Body of pancreas (tissue), 4 donors: ENCODE data around the gene ASCL5. TPM values are rescaled to one million over a fixed set of nuclear protein-coding genes. Genes with fewer than 3 reads are reported as not detected.

Experiments used
- ATAC-seq: fragments of 150-250 bp; one replicate; pipeline ENCODE4 v1.9.1; 2016
- DNase-seq, 4 donors: peaks; one replicate each; pipeline ENCODE4 v3.0.0-alpha.2; 2019
- H3K27ac ChIP-seq, 4 donors: fragments of 200-600 bp; sonication (generic); 1 replicate in 3 of 4; 2 replicates in 1 of 4; pipeline versions ENCODE4 v1.5.1 to v1.6.1; 2016 to 2019; ENCODE audit warnings: mild to moderate bottlenecking in 1 of 4, mixed read lengths in 1 of 4, moderate library complexity in 1 of 4
- H3K27me3 ChIP-seq, 2 donors: fragments of 200-600 bp; sonication (generic); one replicate each; pipeline ENCODE4 v1.6.0; 2016; ENCODE audit warnings: mild to moderate bottlenecking in 1 of 2
- H3K36me3 ChIP-seq, 2 donors: fragments of 200-600 bp; sonication (generic); replicated peaks in 1 of 2; 2 replicates each; pipeline ENCODE4 v1.5.1; 2016; ENCODE audit warnings: low read depth in 2 of 2; ENCODE audit not compliant: insufficient read depth in 1 of 2
- H3K4me1 ChIP-seq: fragments of 200-600 bp; sonication (generic); one replicate; pipeline ENCODE4 v1.6.0; 2016
- H3K4me3 ChIP-seq, 2 donors: fragments of 200-600 bp; sonication (generic); 1 replicate in 1 of 2; 2 replicates in 1 of 2; pipeline ENCODE4 v1.5.1; 2016 to 2019
- H3K9me3 ChIP-seq, 3 donors: fragments of 200-600 bp; sonication (generic); 1 replicate in 2 of 3; 2 replicates in 1 of 3; pipeline ENCODE4 v1.5.1; 2016
- POLR2A ChIP-seq, 3 donors: fragments of 450-650 bp; IDR thresholded peaks; one replicate each; pipeline ENCODE4 v1.6.1; 2016; ENCODE audit warnings: antibody characterized with exemption in 3 of 3, mild to moderate bottlenecking in 2 of 3
- WGBS, 2 donors: methylation state at CpG; one replicate each; pipeline ENCODE4 v1.1.5; 2017; 5-methylcytosine and 5-hydroxymethylcytosine counted together
- intact Hi-C: fragments of 100-400 bp; cut with DNase I; formaldehyde crosslinking; loops from one replicate; pipeline ENCODE4 v1.15.1; 2023
- total RNA-seq, 2 donors: library from RNA; depleted of rRNA; stranded (reverse); fragments of >200 nt; gene quantifications; one replicate each; pipeline ENCODE4 v1.1.0, GENCODE V29; 2016
- TF ChIP-seq, protein P1 (sequence below), 7 experiments: fragments of 450-650 bp in 4 of 7; fragments of 200-600 bp in 3 of 7; sonication (generic) in 3 of 7; IDR thresholded peaks; one replicate each; pipeline ENCODE4 v1.5.1; 2016 to 2019; ENCODE audit warnings: antibody characterized with exemption in 7 of 7

Gene ASCL5
- total RNA-seq, 2 donors from 2014 or later = 1.0 to 4.6 TPM

DNA sequence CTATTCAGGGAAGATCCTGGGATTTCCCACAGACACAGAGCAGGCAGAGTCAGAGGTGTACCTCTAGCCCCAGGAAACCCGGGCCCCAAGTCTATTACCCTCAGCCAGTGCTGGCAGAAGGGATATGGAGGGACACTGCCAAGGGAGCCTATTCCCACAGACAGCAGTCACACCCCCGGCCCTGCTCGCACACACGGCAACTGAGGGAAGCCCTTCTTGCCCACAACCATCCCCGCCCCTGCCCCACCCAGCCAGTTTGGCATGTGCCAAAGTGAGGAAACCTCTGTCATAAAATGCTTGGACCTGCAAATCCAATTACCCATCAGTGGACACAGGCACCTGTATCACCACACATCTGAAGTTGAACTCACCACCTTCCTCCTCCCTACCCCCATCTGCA lies 21.3 kb downstream of the ASCL5 start:
- no peaks in the 10 kb centered on the region for H3K4me1 ChIP-seq
- ATAC-seq = no peak
- H3K4me3 ChIP-seq = no peak overlapping the region
- H3K9me3 ChIP-seq = no peaks in the 10 kb centered on the region
- DNase-seq = no peak
- intact Hi-C loops = no loop called here
- WGBS, 2 donors = 68 to 72% methylated on average over 5 of the region's 5 CpGs
- TF ChIP-seq, protein P1, sequence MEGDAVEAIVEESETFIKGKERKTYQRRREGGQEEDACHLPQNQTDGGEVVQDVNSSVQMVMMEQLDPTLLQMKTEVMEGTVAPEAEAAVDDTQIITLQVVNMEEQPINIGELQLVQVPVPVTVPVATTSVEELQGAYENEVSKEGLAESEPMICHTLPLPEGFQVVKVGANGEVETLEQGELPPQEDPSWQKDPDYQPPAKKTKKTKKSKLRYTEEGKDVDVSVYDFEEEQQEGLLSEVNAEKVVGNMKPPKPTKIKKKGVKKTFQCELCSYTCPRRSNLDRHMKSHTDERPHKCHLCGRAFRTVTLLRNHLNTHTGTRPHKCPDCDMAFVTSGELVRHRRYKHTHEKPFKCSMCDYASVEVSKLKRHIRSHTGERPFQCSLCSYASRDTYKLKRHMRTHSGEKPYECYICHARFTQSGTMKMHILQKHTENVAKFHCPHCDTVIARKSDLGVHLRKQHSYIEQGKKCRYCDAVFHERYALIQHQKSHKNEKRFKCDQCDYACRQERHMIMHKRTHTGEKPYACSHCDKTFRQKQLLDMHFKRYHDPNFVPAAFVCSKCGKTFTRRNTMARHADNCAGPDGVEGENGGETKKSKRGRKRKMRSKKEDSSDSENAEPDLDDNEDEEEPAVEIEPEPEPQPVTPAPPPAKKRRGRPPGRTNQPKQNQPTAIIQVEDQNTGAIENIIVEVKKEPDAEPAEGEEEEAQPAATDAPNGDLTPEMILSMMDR (IDR thresholded peaks at IDR 0.05) = no peak
- no peak for TF ChIP-seq POLR2A (IDR thresholded peaks at IDR 0.05)
- no peaks in the 10 kb centered on the region for H3K27me3 ChIP-seq
- no peak overlapping the region for H3K27ac ChIP-seq
- H3K36me3 ChIP-seq = no peaks in the 10 kb centered on the region

DNA sequence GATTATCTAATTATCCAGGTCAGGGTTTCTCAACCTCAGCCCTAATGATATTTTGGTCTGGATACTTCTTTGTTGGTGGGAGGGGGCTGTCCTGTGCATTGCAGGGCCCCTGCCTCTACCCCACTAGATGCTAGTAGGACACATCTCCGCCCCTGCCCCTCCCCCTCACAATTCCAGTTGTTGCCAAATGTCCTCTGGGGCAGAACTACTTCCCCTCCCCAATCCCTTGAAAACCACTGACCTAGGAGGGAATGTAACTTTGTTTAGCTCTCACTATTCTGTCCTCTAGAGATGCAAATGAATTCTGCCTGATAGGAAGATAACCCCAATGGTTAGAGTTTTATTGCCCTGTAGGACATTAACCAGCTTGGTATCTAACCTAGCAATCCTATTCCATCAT lies 22.8 kb downstream of the ASCL5 start:
- Histone ChIP-seq H3K36me3 (no peaks in the 10 kb centered on the region), H3K4me3 (no peak overlapping the region), H3K27me3 (no peaks in the 10 kb centered on the region), H3K27ac (no peak overlapping the region), H3K4me1 (no peaks in the 10 kb centered on the region), H3K9me3 (no peaks in the 10 kb centered on the region)
- no peak for TF ChIP-seq POLR2A (IDR thresholded peaks at IDR 0.05)
- TF ChIP-seq, protein P1 (IDR thresholded peaks at IDR 0.05) = no peak
- intact Hi-C loops = no loop called here
- DNase-seq (no peak), ATAC-seq (no peak)
- 54 to 86% methylated on average over 1 of the region's 1 CpG for WGBS, 2 donors

DNA sequence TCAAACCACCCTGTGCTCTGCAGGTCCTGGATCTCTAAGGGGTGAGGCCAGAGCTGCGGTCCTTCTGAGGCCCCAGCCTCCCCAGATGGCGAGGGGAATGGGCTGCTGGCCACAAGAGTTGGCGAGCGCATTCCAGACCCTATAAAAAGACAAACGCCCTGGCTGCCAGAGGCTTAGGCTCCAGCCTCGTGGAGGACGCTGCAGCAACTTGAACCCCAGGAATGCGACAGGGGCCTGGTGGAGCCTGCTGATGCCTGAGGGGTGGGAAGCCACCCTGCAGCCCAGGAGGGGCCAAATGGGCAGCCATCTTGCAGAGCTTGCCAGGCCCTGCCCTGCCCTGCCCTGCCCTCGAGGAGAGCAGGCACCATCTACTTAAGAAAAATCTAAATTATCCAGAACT lies 23.3 kb downstream of the ASCL5 start:
- no peaks in the 10 kb centered on the region for H3K9me3 ChIP-seq
- TF ChIP-seq, protein P1 (IDR thresholded peaks at IDR 0.05) = no peak
- no peak for TF ChIP-seq POLR2A (IDR thresholded peaks at IDR 0.05)
- no peaks in the 10 kb centered on the region for H3K4me1 ChIP-seq
- H3K27me3 ChIP-seq = no peaks in the 10 kb centered on the region
- no peaks in the 10 kb centered on the region for H3K36me3 ChIP-seq
- no peak overlapping the region for H3K4me3 ChIP-seq
- no peak for ATAC-seq
- intact Hi-C loops = no loop called here
- no peak for DNase-seq
- WGBS, 2 donors = 78 to 87% methylated on average over 8 to 9 of the region's 9 CpGs
- no peak overlapping the region for H3K27ac ChIP-seq

DNA sequence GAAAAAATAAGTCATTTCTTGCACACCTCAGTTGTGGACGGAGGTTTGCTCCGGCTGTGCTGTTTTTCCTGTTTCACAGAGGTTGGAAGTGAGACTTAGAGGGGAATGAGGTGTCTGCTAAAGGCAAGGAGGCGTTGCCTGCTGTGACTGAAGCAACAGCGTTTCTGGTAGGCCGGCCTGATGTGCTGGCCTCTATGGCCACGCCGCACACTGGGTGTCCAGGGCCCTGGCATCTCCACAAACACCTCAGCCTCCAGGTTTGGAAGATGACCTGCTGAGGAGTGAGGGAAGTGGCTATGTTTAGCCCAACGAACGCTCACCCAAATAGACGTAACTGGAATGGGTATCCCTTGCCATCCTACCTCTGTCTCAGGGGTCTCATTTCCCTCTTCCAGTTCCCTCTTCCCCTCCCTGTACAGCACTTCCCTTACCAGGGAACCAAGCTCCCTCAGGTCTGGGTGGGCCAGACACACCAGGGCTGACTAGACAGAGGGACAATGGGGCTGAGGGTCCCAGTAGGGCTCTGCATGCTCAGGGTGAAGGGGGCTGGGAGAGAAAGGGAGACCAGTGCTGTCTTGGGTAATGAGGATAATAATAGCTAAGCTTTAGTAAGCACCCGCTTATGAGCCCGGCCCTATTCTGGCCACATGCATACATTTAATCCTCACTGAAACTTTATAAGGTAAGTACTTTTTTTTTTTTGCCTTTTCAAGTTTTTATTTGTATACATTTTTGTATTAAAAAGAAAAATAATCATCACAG lies 26.6 kb downstream of the ASCL5 start:
- TF ChIP-seq POLR2A (IDR thresholded peaks at IDR 0.05) = no peak
- TF ChIP-seq, protein P1 (IDR thresholded peaks at IDR 0.05) = no peak
- no peaks in the 10 kb centered on the region for H3K27me3 ChIP-seq
- no peaks in the 10 kb centered on the region for H3K36me3 ChIP-seq
- DNase-seq (no peak), ATAC-seq (no peak)
- intact Hi-C loops = no loop called here
- no peaks in the 10 kb centered on the region for H3K9me3 ChIP-seq
- no peaks in the 10 kb centered on the region for H3K4me1 ChIP-seq
- H3K4me3 ChIP-seq = no peak overlapping the region
- WGBS, 2 donors = 83 to 92% methylated on average over 12 of the region's 12 CpGs
- H3K27ac ChIP-seq = no peak overlapping the region
